Measurements from ENCODE around the gene RAC3. TPM values are rescaled to one million over a fixed set of nuclear protein-coding genes. Genes with fewer than 3 reads are reported as not detected.

The RAC3 gene
- total RNA-seq, 1 experiment from 2014 or later = 9.3 TPM

- CTCF ChIA-PET = interaction anchor here (0.6 kb wide), 1 partner anchor 14 kb away, joined by 5 read pairs; the partner anchor contains the start of genes CENPX and LRRC45
- intact Hi-C loops (cut with micrococcal nuclease; ENCODE audit: unreplicated experiment) = no loop called here
- TF ChIP-seq CTCF (IDR thresholded peaks at IDR 0.05; ENCODE audit: unreplicated experiment) = no peak
- peaks cover 14% of the 10 kb centered on the region for H3K36me3 Mint-ChIP-seq (ENCODE audit: insufficient read depth, unreplicated experiment)
- H3K27ac Mint-ChIP-seq (ENCODE audit: unreplicated experiment) = no peak overlapping the region
- BruUV-seq (replicated peaks) = no TSS peak
- no peak for DNase-seq
- H3K27me3 Mint-ChIP-seq (ENCODE audit: unreplicated experiment) = no peaks in the 10 kb centered on the region
- no peaks in the 10 kb centered on the region for H3K9me3 Mint-ChIP-seq (ENCODE audit: low read depth, unreplicated experiment)
- no peaks in the 10 kb centered on the region for H3K4me1 Mint-ChIP-seq (ENCODE audit: low read depth, unreplicated experiment)
- no peak overlapping the region for H3K4me3 Mint-ChIP-seq (ENCODE audit: low read depth, unreplicated experiment)
These were observed 22.5 kb upstream of the RAC3 start for GRCh38 chr17:82008941-82009405.

GRCh38 chr17:82009413-82009812 lies 22.1 kb upstream of the RAC3 start:
- no peak for TF ChIP-seq CTCF (IDR thresholded peaks at IDR 0.05; ENCODE audit: unreplicated experiment)
- no peaks in the 10 kb centered on the region for H3K27me3 Mint-ChIP-seq (ENCODE audit: unreplicated experiment)
- H3K27ac Mint-ChIP-seq (ENCODE audit: unreplicated experiment) = no peak overlapping the region
- no peak overlapping the region for H3K4me3 Mint-ChIP-seq (ENCODE audit: low read depth, unreplicated experiment)
- no peaks in the 10 kb centered on the region for H3K9me3 Mint-ChIP-seq (ENCODE audit: low read depth, unreplicated experiment)
- H3K4me1 Mint-ChIP-seq (ENCODE audit: low read depth, unreplicated experiment) = no peaks in the 10 kb centered on the region
- DNase-seq = no peak
- peaks cover 18% of the 10 kb centered on the region for H3K36me3 Mint-ChIP-seq (ENCODE audit: insufficient read depth, unreplicated experiment)
- intact Hi-C loops (cut with micrococcal nuclease; ENCODE audit: unreplicated experiment) = no loop called here
- BruUV-seq (replicated peaks) = no TSS peak
- CTCF ChIA-PET = no interaction called here

- intact Hi-C loops (cut with micrococcal nuclease; ENCODE audit: unreplicated experiment) = no loop called here
- no peaks in the 10 kb centered on the region for H3K4me1 Mint-ChIP-seq (ENCODE audit: low read depth, unreplicated experiment)
- peaks cover 18% of the 10 kb centered on the region for H3K36me3 Mint-ChIP-seq (ENCODE audit: insufficient read depth, unreplicated experiment)
- CTCF ChIA-PET = interaction anchor here (1.0 kb wide), 1 partner anchor 9 kb away, joined by 5 read pairs; no protein-coding TSS in a partner anchor
- no peak for DNase-seq
- BruUV-seq (replicated peaks) = no TSS peak
- H3K9me3 Mint-ChIP-seq (ENCODE audit: low read depth, unreplicated experiment) = no peaks in the 10 kb centered on the region
- no peak overlapping the region for H3K4me3 Mint-ChIP-seq (ENCODE audit: low read depth, unreplicated experiment)
- no peak overlapping the region for H3K27ac Mint-ChIP-seq (ENCODE audit: unreplicated experiment)
- no peaks in the 10 kb centered on the region for H3K27me3 Mint-ChIP-seq (ENCODE audit: unreplicated experiment)
- TF ChIP-seq CTCF (IDR thresholded peaks at IDR 0.05; ENCODE audit: unreplicated experiment) = no peak
These were observed 20.6 kb upstream of the RAC3 start for GRCh38 chr17:82010575-82011525.

GRCh38 chr17:82011617-82012187 lies 19.8 kb upstream of the RAC3 start:
- Mint-ChIP-seq H3K9me3 (ENCODE audit: low read depth, unreplicated experiment) (no peaks in the 10 kb centered on the region), H3K27me3 (ENCODE audit: unreplicated experiment) (no peaks in the 10 kb centered on the region), H3K27ac (ENCODE audit: unreplicated experiment) (no peak overlapping the region), H3K4me3 (ENCODE audit: low read depth, unreplicated experiment) (no peak overlapping the region), H3K36me3 (ENCODE audit: insufficient read depth, unreplicated experiment) (peaks cover 18% of the 10 kb centered on the region), H3K4me1 (ENCODE audit: low read depth, unreplicated experiment) (no peaks in the 10 kb centered on the region)
- no TSS peak for BruUV-seq (replicated peaks)
- intact Hi-C loops (cut with micrococcal nuclease; ENCODE audit: unreplicated experiment) = no loop called here
- no peak for TF ChIP-seq CTCF (IDR thresholded peaks at IDR 0.05; ENCODE audit: unreplicated experiment)
- CTCF ChIA-PET = interaction anchor here (1.0 kb wide), 1 partner anchor 10 kb away, joined by 5 read pairs; no protein-coding TSS in a partner anchor
- DNase-seq = no peak

Measured in Calu3 (cell line).